HG03280 (cell line): ENCODE measurements around the gene NME2.
"Not testable (repeated sequence)": the region's sequence is repeated elsewhere in the genome, so short reads cannot be mapped to it uniquely, and the experiment has no call there.

Experiments used
- ATAC-seq: cut with Tn5 transposase; IDR thresholded peaks from one replicate; pipeline ENCODE4 v1.9.1; 2021; ENCODE audit warnings: mild to moderate bottlenecking, moderate library complexity; ENCODE audit not compliant: unreplicated experiment

The NME2 gene

DNA sequence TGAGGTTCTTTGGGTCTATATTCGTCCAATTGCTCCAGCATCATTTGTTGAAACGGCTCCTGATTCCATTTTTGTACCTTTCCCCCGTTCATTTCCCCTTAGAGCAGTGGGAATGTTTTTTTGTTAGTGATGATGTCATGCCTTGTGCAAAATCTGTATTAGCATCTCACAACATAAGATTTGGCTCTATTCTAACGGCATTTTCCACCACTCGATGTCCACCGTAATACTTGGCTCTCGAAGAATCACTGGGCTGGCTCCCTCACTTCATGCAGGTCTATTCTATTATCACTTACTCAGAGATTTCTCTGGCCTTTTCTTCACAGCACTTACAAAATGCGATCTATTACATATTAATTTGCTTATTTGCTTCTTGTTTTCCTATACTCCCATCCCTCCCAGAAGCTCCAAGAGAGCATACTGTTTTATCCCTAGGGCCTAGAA is 13.4 kb upstream of the NME2 start:
- peak; percentile 3 for ATAC-seq

DNA sequence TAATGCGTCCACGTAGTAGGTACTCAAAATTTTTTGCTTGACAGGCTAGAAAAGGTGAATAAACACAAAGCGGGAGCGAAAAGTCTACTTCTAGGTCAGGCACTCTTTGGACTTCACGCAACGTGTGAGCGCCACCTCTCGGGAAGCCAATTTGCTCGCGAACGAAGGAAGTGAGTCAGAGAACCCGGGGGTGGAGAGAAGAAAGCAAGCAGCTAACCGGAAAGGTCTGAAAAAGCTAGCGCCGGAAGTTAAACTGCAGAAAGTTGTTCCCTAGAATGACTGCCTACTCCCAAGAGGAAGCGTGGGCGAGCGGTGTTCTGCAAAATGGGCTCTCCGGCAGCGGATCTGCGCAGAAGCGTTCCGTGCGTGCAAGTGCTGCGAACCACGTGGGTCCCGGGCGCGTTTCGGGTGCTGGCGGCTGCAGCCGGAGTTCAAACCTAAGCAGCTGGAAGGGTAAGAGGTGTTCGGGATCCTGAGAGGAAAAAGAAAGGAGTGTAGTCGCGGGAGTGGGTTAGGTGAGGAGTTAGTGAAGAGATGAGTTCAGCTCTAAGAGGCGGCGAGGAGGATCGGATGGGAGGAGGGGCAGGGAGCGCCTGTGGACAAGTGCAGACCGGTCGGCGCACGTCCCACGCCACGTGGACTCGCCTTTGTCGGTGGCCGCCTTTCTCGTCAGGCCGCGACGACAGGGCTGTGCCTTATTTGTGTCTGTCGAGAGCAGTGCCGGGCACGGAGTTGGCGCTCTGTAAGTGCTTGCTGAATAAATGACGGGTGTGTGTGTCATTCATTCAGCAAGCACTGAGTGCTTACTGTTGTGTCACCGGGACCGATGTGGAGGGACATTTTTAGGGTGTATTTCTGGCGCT is 12.8 kb upstream of the NME2 start, which contains the start of gene NME1:
TSS of gene NME1 (plus strand) at position 350 of the 863 bp plus-strand sequence. CDS start 2,096 bp downstream, outside the sequence.
- ATAC-seq, result peak; percentile 91

DNA sequence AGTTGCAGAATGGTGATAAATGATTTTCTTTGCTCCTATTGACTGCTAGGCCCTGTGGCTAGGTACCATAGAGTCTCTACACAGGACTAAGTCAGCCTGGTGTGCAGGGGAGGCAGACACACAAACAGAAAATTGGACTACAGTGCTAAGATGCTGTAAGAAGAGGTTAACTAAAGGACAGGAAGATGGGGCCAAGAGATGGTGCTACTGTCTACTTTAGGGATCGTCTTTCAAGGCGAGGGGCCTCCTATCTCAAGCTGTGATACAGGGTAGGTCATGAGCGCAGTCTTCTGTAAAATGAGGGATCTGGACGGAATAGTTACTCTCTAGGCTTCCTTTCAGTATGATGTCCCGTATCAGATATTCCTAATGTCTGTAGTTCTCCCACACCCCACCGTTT is 12.0 kb upstream of the NME2 start:
- ATAC-seq, result no peak

DNA sequence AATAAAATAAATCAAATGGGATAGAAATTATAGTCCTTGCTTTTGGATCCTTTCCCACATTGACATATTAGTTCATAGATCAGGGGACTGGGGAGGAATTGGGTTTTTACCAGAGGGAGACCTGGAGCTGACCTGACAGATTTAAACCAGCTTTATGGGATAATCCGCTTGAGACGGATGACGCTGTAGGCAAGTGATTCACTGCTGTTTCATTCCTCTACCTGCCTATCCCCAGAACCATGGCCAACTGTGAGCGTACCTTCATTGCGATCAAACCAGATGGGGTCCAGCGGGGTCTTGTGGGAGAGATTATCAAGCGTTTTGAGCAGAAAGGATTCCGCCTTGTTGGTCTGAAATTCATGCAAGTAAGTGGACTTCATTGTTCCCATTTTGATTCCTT is 10.8 kb upstream of the NME2 start:
- no peak for ATAC-seq

DNA sequence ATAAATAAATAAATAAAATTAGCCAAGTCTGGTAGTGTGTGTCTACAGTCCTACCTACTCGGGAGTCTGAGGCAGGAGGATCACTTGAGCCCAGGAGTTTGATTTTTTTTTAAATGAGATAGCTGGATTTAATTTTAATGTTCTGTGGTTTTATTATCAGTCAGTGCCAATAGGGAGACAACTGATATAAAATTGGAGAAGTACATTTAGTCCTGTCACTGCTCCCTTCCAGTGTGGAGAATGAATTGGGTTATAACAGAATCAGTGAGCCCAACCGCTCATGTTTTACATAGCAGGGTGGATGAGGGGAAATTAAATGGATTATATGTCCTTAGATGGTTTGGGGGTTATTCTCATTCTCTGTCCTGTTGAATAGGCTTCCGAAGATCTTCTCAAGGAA is 6.6 kb upstream of the NME2 start:
- no peak for ATAC-seq

DNA sequence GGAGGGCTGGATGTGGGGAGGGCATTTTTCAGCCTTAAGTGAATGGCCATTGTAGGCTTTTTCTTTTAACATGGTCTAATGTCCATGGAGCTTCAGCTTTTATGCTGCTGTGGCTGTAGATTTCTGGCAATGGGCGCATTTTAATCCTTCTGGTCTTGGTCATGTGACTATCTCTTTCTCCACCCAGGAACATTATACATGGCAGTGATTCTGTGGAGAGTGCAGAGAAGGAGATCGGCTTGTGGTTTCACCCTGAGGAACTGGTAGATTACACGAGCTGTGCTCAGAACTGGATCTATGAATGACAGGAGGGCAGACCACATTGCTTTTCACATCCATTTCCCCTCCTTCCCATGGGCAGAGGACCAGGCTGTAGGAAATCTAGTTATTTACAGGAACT is 4.7 kb upstream of the NME2 start:
- no peak for ATAC-seq

DNA sequence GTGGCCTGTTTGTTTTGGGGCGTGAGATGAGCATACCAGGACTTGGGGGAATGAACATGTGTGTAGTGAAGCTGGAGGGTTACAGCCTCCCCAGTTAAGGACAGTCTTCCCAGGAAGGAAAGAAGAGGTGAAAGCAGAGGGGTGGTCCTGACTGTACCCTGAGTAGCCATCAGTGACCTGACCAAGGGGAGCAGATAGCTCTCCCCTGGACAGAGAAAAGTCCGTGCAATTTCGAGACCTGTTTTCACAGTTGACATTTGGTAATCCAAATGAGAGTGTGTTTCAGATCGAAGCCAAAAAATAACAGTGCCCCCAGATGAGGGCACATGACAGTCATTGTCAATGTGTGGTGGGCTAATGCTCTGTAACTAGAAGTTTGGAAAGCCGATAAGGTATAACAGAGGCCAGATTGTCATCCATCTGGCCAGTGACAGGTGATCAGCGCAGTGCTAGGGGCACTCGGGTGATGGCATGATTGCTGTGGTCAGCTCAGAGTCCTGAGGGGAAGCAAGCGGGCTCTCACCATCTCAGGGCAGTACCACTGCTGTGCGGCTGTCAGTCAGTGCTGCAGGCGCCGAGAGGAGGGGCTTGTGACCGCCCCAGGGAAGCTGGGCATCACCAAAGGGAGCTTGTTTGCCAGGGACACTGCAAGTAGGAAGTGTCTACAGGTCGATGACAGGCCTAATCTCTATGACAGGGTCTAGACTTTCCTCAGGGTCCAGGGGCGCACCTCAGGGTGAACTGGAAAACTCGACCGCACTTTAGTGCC is 1.1 kb upstream of the NME2 start:
- ATAC-seq, result no peak

DNA sequence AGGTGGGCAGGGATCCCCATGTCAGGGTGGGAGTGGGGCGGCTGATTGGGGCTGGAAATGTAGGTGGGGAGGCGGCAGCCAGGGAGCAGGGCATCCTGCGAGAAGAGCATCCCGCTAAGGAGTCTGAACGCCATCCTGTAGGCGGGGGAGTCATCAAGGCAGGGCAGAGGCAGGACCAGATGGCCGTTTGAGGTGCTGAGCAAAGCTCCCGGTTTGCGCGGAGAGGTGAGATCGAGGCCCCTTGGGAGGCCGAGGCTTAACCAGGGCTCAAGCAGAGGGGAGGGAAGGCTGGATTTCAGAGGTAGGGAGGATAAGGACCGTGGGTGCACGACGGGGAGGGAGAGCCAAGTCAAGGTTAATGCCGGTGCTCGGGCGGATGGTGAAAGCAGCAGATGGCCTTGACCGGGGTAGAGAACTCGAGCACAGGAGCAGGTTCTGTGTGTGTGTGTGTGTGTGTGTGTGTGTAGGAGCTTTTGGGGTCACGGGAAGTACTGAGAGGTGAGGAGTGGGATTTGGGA is 472 bp upstream of the NME2 start:
- ATAC-seq, result peak; percentile 17

DNA sequence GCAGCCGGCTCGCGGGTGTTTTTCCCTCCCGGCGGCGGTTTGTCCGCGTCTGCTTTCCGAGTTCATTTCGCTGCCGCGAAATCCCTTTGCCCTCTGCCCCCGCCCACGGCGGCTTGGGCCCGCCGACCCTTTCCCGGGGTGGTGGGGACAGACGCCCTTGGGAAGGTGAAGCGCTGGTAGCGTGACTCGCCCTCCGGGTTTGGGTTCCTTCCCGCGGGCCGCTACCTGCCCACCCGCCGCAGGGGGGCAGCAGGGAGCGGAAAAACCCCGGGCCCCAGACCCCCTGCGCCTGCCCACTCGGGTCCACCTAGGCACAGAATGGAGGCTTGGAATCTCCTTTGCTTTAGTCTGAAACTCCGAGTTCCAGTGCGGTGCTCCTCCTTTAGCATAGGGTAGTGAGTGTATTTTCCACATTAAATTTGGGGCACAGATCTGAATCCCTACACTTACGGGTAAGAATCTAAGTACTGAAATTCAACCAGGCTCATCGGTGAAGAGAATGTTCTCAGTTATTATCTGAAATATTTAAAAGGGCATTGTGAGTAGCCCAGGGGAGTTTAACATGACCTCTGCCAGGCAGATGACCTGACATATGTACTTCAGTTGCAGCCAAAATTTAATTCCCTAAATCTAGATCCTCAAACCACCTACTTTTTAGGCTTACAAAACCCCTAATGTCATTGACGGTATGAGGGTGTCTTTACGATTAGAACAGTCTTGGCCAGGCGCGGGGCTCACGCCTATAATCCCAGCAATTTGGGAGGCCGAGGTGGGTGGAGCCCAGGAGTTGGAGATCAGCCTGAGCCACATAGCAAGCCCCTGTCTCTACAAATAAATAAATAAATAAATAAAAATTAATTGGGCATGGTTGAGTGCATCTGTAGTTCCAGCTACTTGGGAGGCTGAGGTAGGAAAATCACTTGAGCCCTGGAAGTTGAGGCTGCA is 1.0 kb downstream of the NME2 start:
- ATAC-seq, result peak; percentile 53

DNA sequence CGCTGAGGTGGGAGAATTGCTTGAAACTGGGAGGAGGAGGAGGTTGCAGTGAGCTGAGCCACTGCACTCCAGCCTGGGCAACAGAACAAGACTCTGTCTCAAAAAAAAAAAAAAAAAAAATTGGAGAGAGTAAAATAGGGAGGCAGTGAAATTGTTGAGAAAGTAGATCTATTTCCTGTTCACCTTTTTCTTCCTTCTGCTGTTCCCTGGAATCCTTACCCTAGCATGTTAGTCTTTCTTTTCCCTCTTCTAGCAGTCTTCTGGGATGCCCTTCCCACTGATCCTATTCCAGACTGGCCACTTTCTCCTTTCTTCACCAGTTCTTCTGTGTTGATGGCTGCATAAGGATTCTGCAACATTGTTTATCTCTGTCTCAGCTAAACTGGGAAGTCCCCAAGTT is 3.1 kb downstream of the NME2 start:
- no peak for ATAC-seq

DNA sequence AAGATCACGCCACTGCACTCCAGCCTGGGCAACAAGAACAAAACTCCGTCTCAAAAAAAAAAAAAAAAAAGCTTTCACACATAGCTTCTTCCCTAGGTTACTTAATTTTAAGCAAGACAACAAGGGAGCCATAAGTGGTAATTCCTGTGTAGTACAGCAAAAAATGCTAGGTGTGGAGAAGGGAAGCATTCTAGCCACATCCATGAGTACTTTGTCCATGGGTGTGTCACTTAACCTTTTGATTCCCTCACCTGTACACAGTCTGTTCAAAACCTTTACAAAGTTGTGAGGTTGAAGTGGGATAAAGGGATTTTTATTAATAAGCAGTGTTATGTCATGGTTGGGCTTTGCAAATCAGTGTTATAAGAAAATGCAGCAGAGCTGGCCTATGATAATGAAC is 4.5 kb downstream of the NME2 start:
- no peak for ATAC-seq

DNA sequence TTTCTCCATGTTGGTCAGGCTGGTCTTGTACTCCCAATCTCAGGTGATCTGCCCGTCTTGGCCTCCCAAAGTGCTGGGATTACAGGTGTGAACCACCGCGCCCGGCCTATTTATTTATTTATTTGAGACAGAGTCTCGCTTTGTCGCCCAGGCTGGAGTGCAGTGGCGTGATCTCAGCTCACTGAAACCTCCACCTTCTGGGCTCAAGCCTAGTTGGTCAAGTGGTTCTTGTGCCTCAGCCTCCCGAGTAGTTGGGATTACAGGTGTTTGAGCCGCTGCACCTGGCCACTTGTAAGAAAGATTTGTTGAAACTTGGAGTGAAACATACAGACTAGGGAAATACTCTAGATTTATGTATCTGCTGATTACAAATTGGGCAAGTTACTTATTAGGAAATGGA is 5.8 kb downstream of the NME2 start:
- ATAC-seq, result not testable (repeated sequence)

DNA sequence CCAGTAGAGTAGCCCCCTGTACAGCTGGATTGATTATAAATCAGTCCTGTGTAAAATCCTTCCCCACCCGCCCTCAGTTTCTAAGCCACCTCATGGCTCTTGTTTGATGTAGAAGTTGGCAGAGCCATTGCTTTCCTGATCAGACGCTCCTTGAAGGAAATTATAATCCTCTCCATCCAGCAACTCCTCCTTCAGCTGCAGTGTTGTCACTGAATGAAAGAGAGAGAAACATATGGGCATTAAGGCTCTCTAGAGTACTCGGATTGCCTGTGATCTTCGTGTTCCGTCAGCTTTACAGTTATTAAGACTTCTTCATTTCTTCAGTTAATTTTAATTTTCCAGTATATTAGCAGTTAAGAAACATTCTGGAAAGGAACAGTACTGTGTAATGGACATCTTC is 14.3 kb downstream of the NME2 start:
- ATAC-seq, result no peak

DNA sequence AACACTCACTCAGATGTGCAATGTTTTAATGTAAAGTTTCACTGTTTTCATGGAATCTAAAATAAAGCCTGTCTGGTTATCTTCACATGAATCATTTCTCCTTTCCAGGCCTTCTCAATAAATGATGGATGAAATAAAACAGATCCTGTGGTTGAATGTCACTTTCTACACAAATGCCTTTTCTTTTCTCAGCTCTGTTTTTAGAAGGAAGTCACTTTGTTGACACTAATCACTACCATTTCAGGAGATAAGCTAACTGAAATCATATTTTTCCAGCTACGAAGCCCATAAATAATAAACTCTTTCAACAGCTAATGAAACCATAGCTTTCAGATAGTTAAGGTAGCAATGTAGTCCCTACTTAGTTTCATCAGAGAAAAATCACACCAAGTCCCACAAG is 17.9 kb downstream of the NME2 start:
- no peak for ATAC-seq

DNA sequence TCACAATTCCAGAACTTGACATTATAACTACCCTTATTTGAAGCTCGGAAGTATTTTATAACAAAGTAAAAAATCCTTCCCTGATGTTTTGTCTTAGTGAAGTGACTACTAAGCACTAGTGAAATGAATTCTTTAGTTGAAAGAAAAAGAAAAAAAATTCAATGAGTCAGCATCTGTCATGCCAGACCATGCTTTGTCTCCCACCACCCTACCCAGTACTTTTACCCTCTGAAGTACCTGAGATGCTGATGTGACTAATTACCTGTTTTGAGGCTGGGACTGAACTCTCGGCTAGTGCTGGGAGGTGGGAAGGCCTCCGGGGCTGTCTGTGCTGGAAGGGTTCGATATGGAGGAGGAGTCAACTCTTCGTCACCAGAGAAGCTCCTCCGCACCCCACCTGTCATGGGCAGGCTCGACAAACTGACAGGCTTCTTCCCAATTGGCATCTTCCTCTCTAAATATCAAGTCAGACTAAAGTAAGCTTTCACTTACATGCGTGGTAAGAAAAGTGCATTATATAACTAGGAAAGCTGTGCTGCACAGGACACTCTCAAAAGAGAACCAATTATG is 19.6 kb downstream of the NME2 start:
- ATAC-seq, result no peak

DNA sequence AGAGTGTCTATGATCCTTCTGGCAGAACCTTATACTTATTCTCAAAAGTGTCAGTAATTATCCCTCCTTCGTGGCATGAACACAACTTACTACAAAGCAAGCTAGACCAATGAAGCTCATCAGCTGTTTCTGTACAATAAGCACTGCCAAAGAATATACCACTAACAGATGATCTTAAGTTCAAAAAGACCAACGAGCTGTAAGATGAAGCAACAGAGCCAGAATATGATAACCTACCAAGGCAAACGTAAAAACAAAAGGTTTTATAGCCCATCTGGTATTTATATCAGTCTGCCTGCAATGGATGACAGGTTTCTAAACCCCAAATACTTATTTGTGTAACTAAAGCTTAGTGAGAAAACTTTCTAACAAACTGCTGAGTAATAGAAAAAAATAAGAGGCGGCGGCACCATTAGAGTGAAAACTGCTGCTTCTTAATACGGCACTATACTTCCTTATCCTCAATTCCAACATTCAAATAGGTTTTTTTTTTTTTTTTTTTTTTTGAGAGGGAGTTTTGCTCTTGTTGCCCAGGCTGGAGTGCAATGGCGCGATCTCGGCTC is 22.1 kb downstream of the NME2 start:
- no peak for ATAC-seq

DNA sequence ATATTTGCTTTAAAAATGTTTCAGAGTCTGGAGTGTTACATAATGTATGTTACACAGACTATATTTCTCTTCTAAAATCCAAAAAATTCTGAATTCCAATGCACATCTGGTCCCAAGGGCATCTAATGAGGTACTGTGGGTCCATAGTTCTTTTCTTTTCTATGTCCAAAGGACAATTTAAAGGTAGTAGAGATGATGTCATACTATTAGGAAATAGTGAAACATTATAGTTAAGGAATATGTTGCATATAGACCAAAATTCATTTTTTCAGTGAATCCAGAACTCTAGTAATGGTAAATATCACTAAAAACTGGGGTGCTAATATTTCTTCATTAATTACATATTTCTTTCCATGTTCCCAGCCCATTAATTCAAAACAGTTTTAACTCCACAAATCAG is 23.0 kb downstream of the NME2 start:
- no peak for ATAC-seq

DNA sequence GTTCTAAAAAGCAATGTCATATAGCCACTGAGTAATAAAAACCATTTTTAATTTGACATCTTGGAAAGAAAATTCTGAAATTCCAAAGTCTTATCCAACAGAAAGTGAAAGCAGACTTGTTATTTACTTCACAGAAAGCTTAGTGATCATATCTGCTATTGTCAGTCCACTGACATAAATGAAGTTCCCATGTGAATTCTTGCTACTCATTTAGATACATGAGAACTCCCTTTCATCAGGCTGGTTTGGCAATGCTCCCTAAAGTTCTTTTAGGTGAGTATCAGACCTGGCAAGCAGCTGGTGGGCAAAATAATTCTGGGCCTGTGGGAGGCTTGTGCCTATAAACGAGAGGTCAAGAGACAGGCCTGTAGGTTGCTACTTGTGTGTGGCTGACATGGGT is 23.4 kb downstream of the NME2 start:
- ATAC-seq, result no peak

DNA sequence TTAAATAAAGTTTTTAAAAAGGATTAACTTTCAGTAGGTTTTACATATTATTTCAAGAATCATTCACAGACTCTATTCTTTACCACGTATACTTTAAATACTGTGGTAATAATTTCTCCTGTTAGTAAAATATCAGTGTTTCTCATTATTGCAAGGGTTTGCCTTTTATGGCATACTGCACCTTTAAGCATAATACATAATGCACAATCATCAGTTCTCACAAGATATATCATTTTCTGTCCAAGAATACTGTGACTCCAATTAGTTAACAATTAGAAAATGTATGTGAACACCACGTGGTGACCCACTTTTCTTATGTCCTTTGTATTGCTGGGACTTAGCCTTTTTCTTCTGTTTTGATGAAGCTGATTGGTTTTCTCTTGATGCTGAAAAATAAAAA is 25.7 kb downstream of the NME2 start:
- ATAC-seq, result no peak

DNA sequence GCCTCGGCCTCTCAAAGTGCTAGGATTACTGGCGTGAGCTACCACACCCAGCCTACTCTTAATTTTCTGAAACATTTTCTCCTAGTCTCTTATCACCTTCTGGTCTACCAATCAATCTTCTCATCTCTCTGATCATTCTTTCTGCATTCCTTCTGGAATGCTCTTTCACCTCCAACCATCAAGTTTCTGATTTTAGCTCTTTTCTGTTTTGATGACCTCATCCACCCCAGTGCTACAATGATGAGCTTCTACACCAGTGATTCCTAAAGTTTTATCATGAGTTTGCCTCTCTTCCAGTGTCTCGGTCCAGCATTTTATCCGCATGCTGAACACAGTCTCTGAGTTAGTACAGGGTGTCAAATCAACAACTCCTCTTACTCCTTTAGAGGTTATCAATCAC is 31.5 kb downstream of the NME2 start:
- ATAC-seq, result no peak
